ENCODE measurements around the gene NFE2.

NFE2 gene

DNA sequence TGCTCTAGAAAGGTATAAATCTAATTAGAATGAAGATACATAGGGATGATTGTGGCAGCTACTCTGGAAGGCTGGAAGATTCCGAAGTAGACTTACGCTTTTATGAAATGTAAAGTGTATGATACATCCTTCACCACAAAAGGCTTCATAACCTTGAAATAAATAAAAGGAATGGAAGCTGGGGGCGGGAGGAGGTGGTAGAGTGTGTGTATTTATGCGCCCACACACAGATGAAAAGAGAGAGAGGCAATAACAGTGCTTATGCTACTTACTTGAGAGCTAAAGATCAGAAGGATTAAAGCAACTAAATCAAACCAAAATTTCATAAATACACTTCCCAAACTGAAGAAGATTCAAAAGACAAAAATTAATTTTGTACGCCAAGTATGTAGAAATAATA is 51.3 kb downstream of the NFE2 start:
- DNase-seq (ENCODE audit: low spot score): no peak

DNA sequence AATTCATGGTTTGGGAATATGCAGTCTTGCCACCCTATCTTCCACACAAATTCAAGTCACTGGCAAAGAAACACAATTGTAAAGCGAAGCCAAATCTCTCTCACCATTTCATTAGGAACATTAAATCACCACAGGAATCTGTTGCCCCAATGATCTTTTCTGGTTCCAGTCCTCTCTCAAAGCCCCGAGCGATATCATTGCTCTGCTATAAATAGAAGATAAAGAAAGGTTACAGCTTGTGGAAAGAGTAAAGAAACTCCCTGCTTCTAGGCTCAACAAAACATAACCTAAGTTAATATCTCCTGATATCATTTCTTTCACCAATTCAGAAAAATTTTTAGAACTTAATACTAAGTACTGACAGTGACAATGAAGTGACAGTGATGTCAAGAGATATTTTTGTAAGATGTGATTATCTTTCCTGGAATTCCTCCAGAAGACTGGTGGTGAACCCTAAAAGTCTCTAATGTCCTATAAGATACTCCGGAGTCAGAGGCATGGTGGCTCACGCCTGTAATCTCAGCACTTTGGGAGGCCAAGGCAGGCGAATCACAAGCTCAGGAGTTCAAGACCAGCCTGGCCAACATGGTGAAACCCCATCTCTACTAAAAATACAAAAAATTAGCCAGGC is 54.7 kb downstream of the NFE2 start:
- no peak for DNase-seq (ENCODE audit: low spot score)
